SU-DHL-6 (cell line): ENCODE data around the gene EXT2.
A peak's percentile ranks its signal among the peaks of the same experiment; 100 is the strongest.

Experiments
- H2AFZ ChIP-seq: fragments of 200-600 bp; sonication (generic); 2 replicates; pipeline ENCODE4 v1.6.1; 2014; ENCODE audit warnings: low read depth, mild to moderate bottlenecking, moderate library complexity, mixed read lengths, antibody characterized with exemption, low read length; ENCODE audit not compliant: severe bottlenecking
- H3F3A ChIP-seq: fragments of 200-600 bp; shearing (Covaris generic); 2 replicates; pipeline ENCODE4 v1.6.0; 2016; ENCODE audit warnings: antibody characterized with exemption, mild to moderate bottlenecking; ENCODE audit not compliant: insufficient read depth
- H3K27ac ChIP-seq: fragments of 200-600 bp; sonication (generic); 2 replicates; pipeline ENCODE4 v1.5.1; 2016; ENCODE audit warnings: low read depth, mild to moderate bottlenecking, low read length, moderate library complexity, mixed read lengths
- H3K27me3 ChIP-seq: fragments of 200-600 bp; sonication (generic), shearing (Covaris generic); 2 replicates; pipeline ENCODE4 v1.6.0; 2014; ENCODE audit warnings: mild to moderate bottlenecking, low read length
- H3K36me3 ChIP-seq: fragments of 200-600 bp; sonication (generic); 2 replicates; pipeline ENCODE4 v1.6.1; 2014; ENCODE audit warnings: mild to moderate bottlenecking, low read length, mixed read lengths
- H3K4me2 ChIP-seq: fragments of 300-600, 200-600 bp; shearing (Covaris generic), sonication (generic); 2 replicates; pipeline ENCODE4 v1.6.0; 2014; ENCODE audit warnings: low read length, low read depth, mild to moderate bottlenecking; ENCODE audit not compliant: poor library complexity, severe bottlenecking
- H3K4me3 ChIP-seq: fragments of 200-600 bp; sonication (generic); 2 replicates; pipeline ENCODE4 v1.5.1; 2014; ENCODE audit warnings: antibody characterized with exemption, low read length, mild to moderate bottlenecking, mixed read lengths; ENCODE audit not compliant: insufficient read depth, poor library complexity, severe bottlenecking
- H3K79me2 ChIP-seq: fragments of 200-600 bp; sonication (generic); 2 replicates; pipeline ENCODE4 v1.6.1; 2014; ENCODE audit warnings: mild to moderate bottlenecking, low read length, moderate library complexity; ENCODE audit not compliant: insufficient read depth
- H3K9ac ChIP-seq: fragments of 200-600 bp; sonication (generic); 2 replicates; pipeline ENCODE4 v1.7.0; 2014; ENCODE audit warnings: mild to moderate bottlenecking, low read length
- H3K9me2 ChIP-seq: fragments of 200-600 bp; sonication (generic); replicated peaks from 2 replicates; pipeline ENCODE4 v1.6.1; 2014; ENCODE audit warnings: low read length; ENCODE audit not compliant: insufficient read depth
- H3K9me3 ChIP-seq: fragments of 200-600 bp; sonication (generic); 2 replicates; pipeline ENCODE4 v1.6.1; 2014; ENCODE audit warnings: low read length, mixed read lengths; ENCODE audit not compliant: insufficient read depth
- H4K20me1 ChIP-seq: fragments of 200-600 bp; sonication (generic); 2 replicates; pipeline ENCODE4 v1.6.1; 2014; ENCODE audit warnings: low read depth, mild to moderate bottlenecking, antibody characterized with exemption, low read length, moderate library complexity, mixed read lengths
- CTCF ChIP-seq: fragments of 200-600 bp; sonication (generic); IDR thresholded peaks from one replicate; pipeline ENCODE4 v1.5.1; 2017; ENCODE audit warnings: antibody characterized with exemption, mild to moderate bottlenecking, low read length, moderate library complexity; ENCODE audit not compliant: insufficient read depth, poor library complexity, severe bottlenecking
- EZH2phosphoT487 ChIP-seq: fragments of 200-600 bp; sonication (generic), shearing (Covaris generic); conservative IDR thresholded peaks from 2 replicates; pipeline ENCODE4 v1.6.1; 2018; ENCODE audit warnings: mild to moderate bottlenecking, antibody characterized with exemption, low read length, moderate library complexity, mixed read lengths

Gene EXT2

DNA sequence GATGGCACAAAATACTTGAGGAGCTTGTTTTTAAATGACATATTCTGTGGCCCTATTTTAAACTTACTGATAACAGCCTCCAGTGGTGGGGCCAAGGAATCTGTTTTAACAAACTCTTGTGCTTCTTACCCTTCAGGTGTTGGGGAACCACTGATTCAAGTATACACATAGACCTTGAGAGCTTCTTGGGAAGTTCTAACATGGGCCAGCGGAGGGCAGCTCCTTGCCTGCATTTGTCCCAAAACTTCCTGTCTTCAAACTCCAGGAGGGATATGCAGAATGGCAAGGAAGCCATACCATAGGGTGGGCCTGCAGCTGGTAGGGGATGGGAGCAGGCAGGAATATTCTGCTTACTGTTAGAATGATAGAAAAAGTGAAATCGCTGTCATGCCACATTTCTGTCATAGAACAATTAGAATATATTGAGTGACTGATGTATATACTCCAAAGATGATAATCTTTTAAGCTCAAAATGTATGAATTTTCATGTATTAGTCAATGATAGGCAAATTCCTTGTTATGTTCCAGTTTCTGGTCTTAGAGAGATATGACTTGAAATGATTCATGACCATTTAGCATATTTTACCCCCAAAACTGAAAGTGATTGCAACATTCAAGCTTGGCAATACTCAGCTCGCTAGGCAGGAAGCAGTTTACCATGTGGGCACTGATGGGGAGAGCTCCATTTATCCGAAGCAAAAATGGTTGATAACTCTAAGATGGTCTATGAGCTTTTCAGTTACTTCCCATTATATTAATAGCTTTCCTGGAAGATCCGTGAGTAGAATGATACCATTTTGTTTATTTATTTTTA lies 9.2 kb downstream of the EXT2 start:
- H3K9me3 ChIP-seq = no peaks in the 10 kb centered on the region
- peaks cover 3% of the 10 kb centered on the region; the same call in 1 of the 2 replicates for H3K79me2 ChIP-seq
- H3K4me2 ChIP-seq = no peak overlapping the region
- H2AFZ ChIP-seq = no peak overlapping the region
- H3F3A ChIP-seq = no peaks in the 10 kb centered on the region
- no peak overlapping the region for H3K9ac ChIP-seq
- H3K9me2 ChIP-seq = no peaks in the 10 kb centered on the region
- H3K27me3 ChIP-seq = no peaks in the 10 kb centered on the region
- TF ChIP-seq CTCF (no peak), EZH2phosphoT487 (no peak)
- H3K4me3 ChIP-seq = no peak overlapping the region
- H3K27ac ChIP-seq = no peak overlapping the region
- H3K36me3 ChIP-seq = no peaks in the 10 kb centered on the region
- H4K20me1 ChIP-seq = peaks cover 5% of the 10 kb centered on the region

- no peaks in the 10 kb centered on the region for H3F3A ChIP-seq
- no peak overlapping the region for H3K27ac ChIP-seq
- no peak overlapping the region for H3K4me3 ChIP-seq
- H3K79me2 ChIP-seq = peaks cover 3% of the 10 kb centered on the region; the same call in 1 of the 2 replicates
- peaks cover 3% of the 10 kb centered on the region for H4K20me1 ChIP-seq
- no peak overlapping the region for H2AFZ ChIP-seq
- H3K27me3 ChIP-seq = no peaks in the 10 kb centered on the region
- H3K9ac ChIP-seq = no peak overlapping the region
- no peaks in the 10 kb centered on the region for H3K36me3 ChIP-seq
- TF ChIP-seq CTCF (no peak), EZH2phosphoT487 (no peak)
- no peak overlapping the region for H3K4me2 ChIP-seq
- no peaks in the 10 kb centered on the region for H3K9me3 ChIP-seq
- no peaks in the 10 kb centered on the region for H3K9me2 ChIP-seq
Observed at GRCh38 chr11:44108260-44108659, 12.8 kb downstream of the EXT2 start.

GRCh38 chr11:44110231-44110679 lies 14.8 kb downstream of the EXT2 start:
- no peaks in the 10 kb centered on the region for H3K36me3 ChIP-seq
- H3F3A ChIP-seq = no peaks in the 10 kb centered on the region
- no peak overlapping the region for H3K27ac ChIP-seq
- no peaks in the 10 kb centered on the region for H3K27me3 ChIP-seq
- no peaks in the 10 kb centered on the region for H3K9me2 ChIP-seq
- H3K9me3 ChIP-seq = no peaks in the 10 kb centered on the region
- TF ChIP-seq CTCF = peak; percentile 72
- no peak for TF ChIP-seq EZH2phosphoT487
- H3K79me2 ChIP-seq = no peaks in the 10 kb centered on the region
- H3K4me2 ChIP-seq = peak overlapping the region; percentile 6
- peak overlapping the region; percentile 52 for H2AFZ ChIP-seq
- H4K20me1 ChIP-seq = no peaks in the 10 kb centered on the region
- H3K9ac ChIP-seq = peak overlapping the region; percentile 11; the same call in 1 of the 2 replicates
- no peak overlapping the region for H3K4me3 ChIP-seq
